ENCODE data around the gene CMPK1. TPM values are rescaled to one million over a fixed set of nuclear protein-coding genes. Genes with fewer than 3 reads are reported as not detected.

The CMPK1 gene
- total and polyA plus RNA-seq, 2 of the 8 experiments (the other 6 are each of a cell fraction or from before 2014, with no cell fraction given) = 6.0 to 36.9 TPM

GRCh38 chr1:47324682-47325081, 8.9 kb upstream of the CMPK1 start:
- Histone ChIP-seq H2BK15ac (ENCODE audit: low read length) (no peak overlapping the region), H2BK12ac (ENCODE audit: low read depth, low read length) (no peak overlapping the region), H3K9me3 (ENCODE audit: insufficient read depth in 2 of 2, low read depth in 1 of 2, low read length in 1 of 2) (no peaks in the 10 kb centered on the region), H4K8ac (ENCODE audit: extremely low read depth, insufficient read depth, low read length) (no peak overlapping the region), H3K79me1 (ENCODE audit: low read depth, low read length) (no peaks in the 10 kb centered on the region), H2BK120ac (replicated peaks; ENCODE audit: low read depth, low read length) (no peak overlapping the region), H4K20me1 (replicated peaks in 1 of 2; ENCODE audit: control insufficient read depth in 1 of 2, insufficient read depth in 2 of 2, low read length in 2 of 2) (no peaks in the 10 kb centered on the region), H4K5ac (ENCODE audit: insufficient read length, low read depth, low read length) (no peak overlapping the region), H3K4me2 (ENCODE audit: insufficient read depth in 1 of 2, low read depth in 2 of 2, low read length in 2 of 2) (no peak overlapping the region), H3K14ac (ENCODE audit: insufficient read length) (no peak overlapping the region), H3K9ac (replicated peaks in 1 of 4; ENCODE audit: extremely low read depth in 1 of 4, low read depth in 3 of 4, low read length in 3 of 4) (no peak overlapping the region), H3K4me1 (replicated peaks in 1 of 4; ENCODE audit: control insufficient read depth in 3 of 4, insufficient read depth in 4 of 4, low read length in 3 of 4) (no peaks in the 10 kb centered on the region), H3K79me2 (ENCODE audit: control insufficient read depth in 1 of 2, insufficient read depth in 2 of 2, low read length in 2 of 2) (no peaks in the 10 kb centered on the region), H3K23me2 (ENCODE audit: low read depth, low read length) (no peaks in the 10 kb centered on the region), H3K36me3 (ENCODE audit: control insufficient read depth in 2 of 4, insufficient read depth in 4 of 4, low read length in 3 of 4) (no peaks in the 10 kb centered on the region), H3K56ac (replicated peaks; ENCODE audit: insufficient read length, low read depth, low read length) (no peak overlapping the region), H2AFZ (ENCODE audit: low read length) (no peak overlapping the region), H4K91ac (replicated peaks; ENCODE audit: insufficient read length, low read length) (no peak overlapping the region), H3K4me3 (ENCODE audit: extremely low read depth in 1 of 4, insufficient read depth in 2 of 4, low read depth in 3 of 4, low read length in 4 of 4) (no peak overlapping the region), H3K18ac (ENCODE audit: extremely low read depth, low read length) (no peak overlapping the region), H3K23ac (ENCODE audit: insufficient read length) (no peak overlapping the region), H3K27ac (ENCODE audit: low read depth, low read length) (no peak overlapping the region), H2AK5ac (ENCODE audit: low read depth, low read length) (no peak overlapping the region), H2BK5ac (ENCODE audit: low read depth, low read length) (no peak overlapping the region), H3K4ac (replicated peaks; ENCODE audit: insufficient read length, low read depth, low read length) (no peak overlapping the region), H3K27me3 (replicated peaks in 1 of 4; ENCODE audit: control insufficient read depth in 3 of 4, extremely low read depth in 1 of 4, insufficient read depth in 3 of 4, low read length in 3 of 4) (no peaks in the 10 kb centered on the region), H2BK20ac (ENCODE audit: low read length) (no peak overlapping the region)
- ChIA-PET POLR2A (ENCODE audit: partially characterized antibody) (interaction anchor here (1.4 to 2.8 kb wide), 2 partner anchors 9 to 11 kb away, joined by 5 to 7 read pairs; partner anchors contain the start of genes CMPK1 and STIL), CTCF (ENCODE audit: partially characterized antibody) (interaction anchor here (0.7 to 1.4 kb wide), 5 partner anchors 14 to 100 kb away, joined by 3 to 5 read pairs (median 3); no protein-coding TSS in a partner anchor)
- WGBS, 2 experiments (ENCODE audit: extremely low coverage in 1 of 2, insufficient coverage in 1 of 2, insufficient read length in 1 of 2, insufficient replicate concordance in 2 of 2, low coverage in 1 of 2, low lambda C conversion rate in 2 of 2, missing lambda C conversion rate in 1 of 2) = 96% methylated on average over 3 of the region's 3 CpGs; no CpG with 5 or more reads in 1 of the 2 experiments
- TF ChIP-seq KDM1A (IDR thresholded peaks at IDR 0.05; ENCODE audit: borderline replicate concordance, low read length) = no peak
- no peak for TF ChIP-seq SP1 (IDR thresholded peaks at IDR 0.05; ENCODE audit: low read depth, low read length)
- no peak for TF ChIP-seq EGR1 (IDR thresholded peaks at IDR 0.05; ENCODE audit: borderline replicate concordance, low read depth, low read length)
- TF ChIP-seq SP2 (IDR thresholded peaks at IDR 0.05; ENCODE audit: low read length) = no peak
- TF ChIP-seq SIRT6 (IDR thresholded peaks at IDR 0.05; ENCODE audit: low read length) = no peak
- no peak for TF ChIP-seq YY1 (IDR thresholded peaks at IDR 0.05; ENCODE audit: low read depth, low read length)
- TF ChIP-seq JUND (IDR thresholded peaks at IDR 0.05; ENCODE audit: low read length) = no peak
- no peak for TF ChIP-seq JUN (IDR thresholded peaks at IDR 0.05; ENCODE audit: low read depth, low read length)
- TF ChIP-seq RAD21 (IDR thresholded peaks at IDR 0.05 in 1 of 2, conservative IDR thresholded peaks at IDR 0.05 in 1 of 2; ENCODE audit: low read depth in 2 of 2, low read length in 2 of 2) = no peak
- no peak for TF ChIP-seq TCF12 (IDR thresholded peaks at IDR 0.05; ENCODE audit: low read depth, low read length)
- TF ChIP-seq HDAC6 (IDR thresholded peaks at IDR 0.05; ENCODE audit: low read depth, low read length) = no peak
- DNase-seq (ENCODE audit: low read depth in 1 of 2, low spot score in 2 of 2) = no peak
- FAIRE-seq = no peak
